GM21529 (cell line): Measurements from ENCODE around the gene DIPK1A.

Experiments
- ATAC-seq: cut with Tn5 transposase; IDR thresholded peaks from one replicate; pipeline ENCODE4 v1.9.1; 2021; ENCODE audit not compliant: unreplicated experiment

Gene DIPK1A

GRCh38 chr1:92879316-92879968 lies 81.8 kb downstream of the DIPK1A start:
- ATAC-seq = no peak

GRCh38 chr1:92877792-92878191 lies 83.5 kb downstream of the DIPK1A start:
- no peak for ATAC-seq

DNA sequence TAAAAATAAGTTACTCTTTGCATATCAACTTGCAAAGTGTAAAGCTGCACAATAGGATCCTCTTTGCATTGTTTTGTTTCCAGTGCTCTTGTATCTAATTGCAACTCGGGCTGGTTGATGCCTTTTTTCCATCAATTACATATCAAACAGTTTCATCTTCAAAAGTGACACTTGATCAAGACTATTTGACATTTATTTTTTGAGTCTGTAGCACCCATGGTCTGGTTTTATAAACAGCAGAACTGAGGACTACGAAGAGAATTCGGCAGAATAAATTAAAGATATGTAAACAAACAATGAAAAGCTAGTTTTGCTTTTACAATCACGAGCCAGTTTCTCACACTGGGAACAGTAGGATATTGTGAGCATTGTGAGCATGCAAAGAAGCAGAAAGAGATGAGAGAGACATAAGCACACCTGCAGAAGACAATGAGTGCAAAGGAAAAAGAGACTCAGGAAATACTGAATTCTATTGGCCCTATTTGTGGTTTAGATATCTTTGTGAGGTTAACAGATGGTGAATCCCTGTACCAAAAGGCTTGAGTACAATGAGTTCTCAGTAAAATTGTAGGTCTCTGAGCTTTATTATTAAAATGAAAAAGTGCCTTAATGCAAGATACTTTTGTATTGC lies 84.1 kb downstream of the DIPK1A start:
- no peak for ATAC-seq

- ATAC-seq = no peak
Measured at GRCh38 chr1:92876351-92876750, 84.9 kb downstream of the DIPK1A start.

DNA sequence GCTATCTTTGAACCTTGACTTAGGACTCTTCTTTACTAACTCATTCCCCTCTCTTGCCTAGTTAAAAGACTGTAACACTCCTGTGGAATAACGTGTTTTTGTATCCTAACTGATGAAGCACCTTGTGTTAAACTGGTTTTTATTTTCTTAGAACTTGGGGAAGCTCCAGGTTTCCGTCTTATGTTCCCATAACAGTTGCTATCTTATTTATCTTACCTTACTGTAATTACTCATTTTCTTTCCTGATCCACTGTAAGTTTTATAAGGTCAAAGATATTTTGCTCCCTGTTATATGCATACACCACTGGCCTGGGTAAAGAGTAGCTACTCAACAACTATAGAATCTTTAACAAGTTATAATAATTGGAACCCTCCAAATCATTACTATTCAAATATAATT lies 86.3 kb downstream of the DIPK1A start:
- ATAC-seq = no peak

GRCh38 chr1:92872719-92873118 lies 88.5 kb downstream of the DIPK1A start:
- ATAC-seq = no peak

DNA sequence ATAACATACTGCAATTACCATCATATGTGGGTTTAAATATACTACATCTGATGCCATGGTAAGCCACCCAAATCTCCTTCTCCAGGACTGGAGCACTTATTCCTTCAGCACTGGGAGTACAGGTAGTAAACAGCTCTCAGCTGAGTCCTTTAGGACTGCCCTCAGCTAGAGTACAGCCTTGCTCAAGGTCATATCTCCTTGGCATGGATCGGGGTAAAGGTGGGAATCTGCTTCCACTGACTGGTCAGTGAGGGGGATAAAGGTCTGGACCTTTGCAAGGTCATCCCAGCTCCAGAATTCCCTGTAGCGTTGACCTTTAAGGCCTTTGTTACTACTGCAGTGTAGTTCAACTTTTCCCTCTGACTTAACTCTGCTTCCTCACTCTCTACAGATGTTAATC lies 90.7 kb downstream of the DIPK1A start:
- ATAC-seq = no peak

DNA sequence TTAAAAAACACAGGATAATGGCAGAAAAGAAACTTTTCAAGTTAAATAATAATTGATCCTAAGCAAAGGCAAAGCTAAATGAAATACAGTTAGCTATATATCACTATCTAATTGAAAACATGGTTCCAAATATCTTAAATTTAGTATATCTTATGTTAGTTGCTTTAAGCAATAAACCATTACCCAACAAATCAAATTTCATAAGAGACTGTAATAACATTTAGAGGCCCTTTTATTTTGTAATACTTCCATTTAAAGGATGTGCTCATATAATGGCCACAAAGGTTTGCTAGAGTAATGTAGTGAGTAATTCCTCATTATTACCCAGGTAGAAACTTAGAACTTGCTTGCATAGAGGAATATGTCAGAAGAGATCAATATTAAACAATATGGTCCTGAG lies 97.1 kb downstream of the DIPK1A start:
- ATAC-seq = no peak

DNA sequence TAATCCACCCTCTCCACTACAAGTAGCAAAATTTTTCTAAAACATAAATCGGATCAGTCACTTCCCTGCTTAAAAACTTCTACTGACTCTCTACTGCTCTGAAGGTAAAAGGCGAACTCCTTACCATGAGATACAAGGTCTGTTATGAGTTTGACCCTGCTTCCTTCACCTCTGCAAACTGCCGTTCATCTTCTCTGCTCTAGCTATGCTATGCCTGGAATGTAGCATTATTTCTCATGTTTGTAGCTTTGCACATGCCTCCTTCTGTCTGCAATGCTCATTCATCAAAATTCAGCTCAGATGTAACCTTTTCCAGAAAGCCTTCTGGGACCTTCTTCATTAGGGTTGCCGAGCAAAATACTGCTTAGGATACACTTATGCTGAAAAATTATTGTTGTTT lies 98.7 kb downstream of the DIPK1A start:
- no peak for ATAC-seq

DNA sequence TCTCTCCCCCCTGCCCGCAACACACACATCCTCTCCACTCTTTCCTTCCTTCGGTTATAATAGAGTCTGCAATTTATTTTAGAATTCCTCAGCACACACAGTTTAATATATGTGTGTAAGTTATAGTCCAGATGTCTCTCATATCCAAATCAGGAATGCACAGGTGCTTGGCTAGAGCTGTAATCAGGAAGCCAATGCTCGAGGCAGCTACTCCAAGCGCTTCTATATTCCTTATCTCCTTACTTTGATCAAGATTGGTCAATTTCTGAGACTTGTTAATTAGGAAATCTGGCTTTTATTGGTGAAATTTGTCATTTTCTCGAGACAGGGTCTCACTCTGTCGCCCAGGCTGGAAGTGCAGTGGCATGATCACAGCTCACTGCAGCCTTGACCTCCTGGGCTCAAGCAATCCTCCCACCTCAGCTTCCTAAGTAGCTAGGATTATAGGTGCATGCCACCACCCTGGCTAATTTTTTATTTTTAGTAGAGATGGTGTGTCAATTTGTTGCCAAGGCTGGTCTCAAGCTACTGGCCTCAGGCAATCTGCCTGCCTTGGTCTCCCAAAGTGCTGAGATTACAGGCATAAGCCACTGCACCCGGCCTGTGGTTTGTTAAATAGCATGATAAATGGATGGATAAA lies 101.7 kb downstream of the DIPK1A start:
- no peak for ATAC-seq

DNA sequence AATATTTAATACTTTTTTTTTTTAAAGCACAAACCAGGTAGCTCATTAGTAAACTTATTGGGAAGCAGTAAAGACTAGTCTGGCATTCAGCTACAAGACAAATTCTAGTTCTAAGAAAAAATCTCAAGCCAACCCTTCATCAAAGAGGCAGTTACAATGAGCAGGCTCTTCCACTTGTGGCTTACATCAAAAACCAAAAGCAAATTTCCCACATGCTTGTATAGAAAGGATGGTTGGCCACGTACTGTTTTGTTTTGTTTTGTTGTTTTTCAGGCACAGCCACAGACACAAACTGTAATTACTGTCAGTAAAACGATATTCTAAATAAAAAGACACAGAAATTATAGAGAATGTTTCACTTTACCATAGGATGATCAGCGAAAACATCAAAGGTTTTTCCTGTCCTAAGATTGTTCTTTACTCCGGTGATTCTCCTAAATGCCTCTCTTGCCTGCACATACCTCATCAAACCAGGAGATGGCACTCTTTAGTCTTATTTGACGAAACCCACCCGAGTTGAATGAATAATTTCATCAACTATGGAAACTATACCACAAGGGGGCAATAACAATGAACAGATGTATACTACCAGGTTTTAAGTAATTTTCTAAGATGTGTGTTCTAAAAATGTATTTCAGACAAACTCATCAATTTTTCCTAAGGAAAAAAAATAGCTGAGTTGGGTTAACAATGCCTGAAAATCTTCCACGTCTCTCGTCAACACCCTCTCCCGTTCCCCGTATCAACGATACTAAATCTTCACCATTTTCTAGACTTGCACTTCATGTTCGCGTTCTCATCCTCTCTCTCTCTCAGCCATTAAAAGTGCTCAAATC lies 102.5 kb downstream of the DIPK1A start:
- peak; percentile 65 for ATAC-seq

DNA sequence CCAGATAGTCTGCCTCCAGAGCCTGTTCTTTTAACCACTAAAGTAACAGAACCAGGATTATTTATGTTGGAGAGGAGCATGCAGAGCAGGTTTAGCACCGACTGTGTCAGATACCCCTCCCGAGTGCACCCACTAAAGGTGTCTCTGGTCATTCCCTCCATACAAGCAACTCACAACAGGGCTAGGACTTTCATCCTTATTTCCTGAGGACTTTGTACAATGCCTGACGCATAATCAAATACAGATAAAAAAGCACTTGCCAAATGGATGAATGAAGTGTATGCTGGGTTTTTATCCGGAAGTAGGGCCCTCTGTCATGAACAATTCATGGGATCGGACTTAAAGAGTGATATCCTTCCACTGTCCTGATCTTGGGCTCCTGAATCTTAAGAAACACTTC lies 103.4 kb downstream of the DIPK1A start:
- no peak for ATAC-seq

- no peak for ATAC-seq
Measured at GRCh38 chr1:92855236-92855635, 106.0 kb downstream of the DIPK1A start.

DNA sequence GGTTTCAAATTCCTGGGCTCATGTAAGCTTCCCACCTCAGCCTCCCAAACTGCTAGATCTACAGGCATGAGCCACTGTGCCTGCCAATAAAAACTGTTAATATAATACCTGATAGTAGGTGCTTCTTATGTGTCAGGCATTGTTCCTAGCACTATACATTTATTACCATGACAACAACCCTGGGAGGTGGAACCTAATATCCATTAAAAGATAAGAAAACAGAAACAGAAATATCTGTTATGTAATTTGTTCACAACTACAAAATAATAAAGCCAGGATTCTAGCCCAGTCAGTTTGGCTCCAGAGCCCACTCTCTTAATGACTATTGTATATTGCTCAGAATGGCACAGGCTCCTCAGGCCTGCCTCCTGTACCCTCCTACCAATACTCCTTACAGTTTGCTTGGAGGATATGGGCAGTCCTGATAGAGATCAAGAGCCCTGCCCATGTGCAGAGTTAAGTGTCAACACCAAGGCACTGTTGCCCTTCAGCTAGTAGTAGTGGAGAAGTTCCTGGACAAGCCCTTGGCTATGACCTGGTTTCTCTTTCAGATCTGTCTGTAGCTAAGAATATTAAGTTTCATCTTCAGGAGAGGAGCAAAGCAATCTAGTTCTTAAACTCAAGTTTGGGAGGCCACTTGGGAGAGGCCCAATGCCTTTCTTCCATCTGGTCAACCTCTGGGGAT lies 107.0 kb downstream of the DIPK1A start:
- no peak for ATAC-seq

- no peak for ATAC-seq
Measured at GRCh38 chr1:92853299-92853698, 108.0 kb downstream of the DIPK1A start.

GRCh38 chr1:92851729-92852128 lies 109.5 kb downstream of the DIPK1A start:
- no peak for ATAC-seq

DNA sequence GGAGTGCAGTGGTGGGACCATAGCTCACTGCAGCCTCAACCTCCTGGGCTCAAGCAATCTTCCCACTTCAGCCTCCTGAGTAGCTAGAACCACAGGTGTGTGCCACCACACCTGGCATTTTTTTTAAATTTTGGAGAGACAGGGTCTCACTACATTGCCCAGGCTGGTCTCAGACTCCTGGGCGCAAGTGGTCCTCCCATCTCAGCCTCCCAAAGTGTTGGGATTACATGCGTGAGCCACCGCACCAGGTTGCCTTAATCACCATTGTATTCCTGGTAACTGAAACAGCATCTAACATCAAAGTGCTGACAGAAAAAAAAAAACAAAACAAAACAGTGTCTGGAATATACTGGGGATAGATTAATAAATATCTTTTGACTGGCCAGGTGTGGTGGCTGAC lies 111.2 kb downstream of the DIPK1A start:
- no peak for ATAC-seq

GRCh38 chr1:92848201-92848600 lies 113.1 kb downstream of the DIPK1A start:
- no peak for ATAC-seq

- ATAC-seq = no peak
Measured at GRCh38 chr1:92845908-92846307, 115.4 kb downstream of the DIPK1A start.

GRCh38 chr1:92844439-92844838 lies 116.8 kb downstream of the DIPK1A start:
- ATAC-seq = no peak
